GM18520 (cell line): ENCODE results near the gene AMY1A.
"Not testable (repeated sequence)": the region's sequence is repeated elsewhere in the genome, so short reads cannot be mapped to it uniquely, and the experiment has no call there.

Experiments
- ATAC-seq: cut with Tn5 transposase; IDR thresholded peaks from one replicate; pipeline ENCODE4 v1.9.1; 2021; ENCODE audit not compliant: unreplicated experiment

The AMY1A gene

GRCh38 chr1:103655460-103655859, at the start of gene AMY1A:
Gene AMY1A, plus strand, starts transcription at chr1:103655760. Its CDS starts 571 bp downstream, at chr1:103656331.
- ATAC-seq: not testable (repeated sequence)

GRCh38 chr1:103616362-103616761, 39.2 kb upstream of the AMY1A start:
- no peak for ATAC-seq

GRCh38 chr1:103616994-103617477, 38.5 kb upstream of the AMY1A start, which contains the start of gene AMY2A:
Gene AMY2A, plus strand, starts transcription at chr1:103617427. Its CDS starts 14 bp downstream, at chr1:103617441.
- ATAC-seq: not testable (repeated sequence)

GRCh38 chr1:103627436-103627835, 28.1 kb upstream of the AMY1A start:
- not testable (repeated sequence) for ATAC-seq

GRCh38 chr1:103641194-103641593, 14.4 kb upstream of the AMY1A start:
- not testable (repeated sequence) for ATAC-seq

GRCh38 chr1:103643908-103644307, 11.7 kb upstream of the AMY1A start:
- not testable (repeated sequence) for ATAC-seq

GRCh38 chr1:103650305-103650704, 5.3 kb upstream of the AMY1A start:
- not testable (repeated sequence) for ATAC-seq

GRCh38 chr1:103650889-103651288, 4.7 kb upstream of the AMY1A start:
- not testable (repeated sequence) for ATAC-seq

- not testable (repeated sequence) for ATAC-seq
Observed at GRCh38 chr1:103654133-103654532, 1.4 kb upstream of the AMY1A start.

- not testable (repeated sequence) for ATAC-seq
Observed at GRCh38 chr1:103676335-103676734, 20.8 kb downstream of the AMY1A start.

- ATAC-seq: not testable (repeated sequence)
Observed at GRCh38 chr1:103696110-103696509, 40.5 kb downstream of the AMY1A start, which contains the start of gene AMY1B. Gene AMY1B, minus strand, starts transcription at chr1:103696210. Its CDS starts 571 bp downstream, at chr1:103695639.

- ATAC-seq: not testable (repeated sequence)
Observed at GRCh38 chr1:103697430-103697829, 41.9 kb downstream of the AMY1A start.

- ATAC-seq: not testable (repeated sequence)
Observed at GRCh38 chr1:103700669-103701068, 45.1 kb downstream of the AMY1A start.

GRCh38 chr1:103701256-103701655, 45.7 kb downstream of the AMY1A start:
- not testable (repeated sequence) for ATAC-seq

GRCh38 chr1:103707670-103708069, 52.1 kb downstream of the AMY1A start:
- ATAC-seq: not testable (repeated sequence)

- ATAC-seq: not testable (repeated sequence)
Observed at GRCh38 chr1:103710381-103710780, 54.8 kb downstream of the AMY1A start.
